GM18858 (cell line): Measurements from ENCODE around the gene ECE2.

Source experiments
- ATAC-seq: cut with Tn5 transposase; IDR thresholded peaks from one replicate; pipeline ENCODE4 v1.9.1; 2021; ENCODE audit not compliant: unreplicated experiment

ECE2 gene

DNA sequence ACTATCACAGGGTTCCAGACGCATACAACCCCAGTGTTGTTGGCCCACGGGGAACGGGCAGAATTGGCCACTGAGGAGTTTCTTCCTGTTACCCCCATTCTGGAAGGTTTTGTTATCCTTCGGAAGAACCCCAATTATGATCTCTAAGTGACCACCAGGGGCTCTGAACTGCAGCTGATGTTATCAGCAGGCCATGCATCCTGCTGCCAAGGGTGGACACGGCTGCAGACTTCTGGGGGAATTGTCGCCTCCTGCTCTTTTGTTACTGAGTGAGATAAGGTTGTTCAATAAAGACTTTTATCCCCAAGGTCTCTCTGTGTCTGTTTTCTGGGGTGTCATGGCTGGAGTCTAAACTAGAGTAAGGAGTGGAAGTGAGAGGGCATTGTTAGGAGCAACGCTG, 32.9 kb downstream of the ECE2 start:
- no peak for ATAC-seq

DNA sequence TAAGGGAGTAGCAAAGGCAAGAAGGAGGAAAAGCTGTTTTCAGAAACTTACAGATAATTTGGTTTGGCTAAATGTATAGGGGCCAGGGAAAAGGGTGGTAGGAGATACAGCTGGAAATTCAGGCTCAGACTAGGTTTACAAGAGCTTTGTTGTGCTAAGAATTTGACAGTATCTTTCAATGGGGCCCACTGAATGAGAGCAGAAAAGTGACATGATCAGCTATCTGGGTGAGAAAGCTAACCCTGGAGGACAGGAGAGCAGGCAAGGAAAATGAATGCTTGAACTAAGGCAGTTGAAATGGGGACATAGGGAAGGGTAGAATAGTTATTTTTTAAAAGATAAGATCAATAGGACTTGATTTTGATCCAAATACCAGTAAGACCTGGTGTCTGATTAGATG, 35.8 kb downstream of the ECE2 start:
- ATAC-seq: no peak

DNA sequence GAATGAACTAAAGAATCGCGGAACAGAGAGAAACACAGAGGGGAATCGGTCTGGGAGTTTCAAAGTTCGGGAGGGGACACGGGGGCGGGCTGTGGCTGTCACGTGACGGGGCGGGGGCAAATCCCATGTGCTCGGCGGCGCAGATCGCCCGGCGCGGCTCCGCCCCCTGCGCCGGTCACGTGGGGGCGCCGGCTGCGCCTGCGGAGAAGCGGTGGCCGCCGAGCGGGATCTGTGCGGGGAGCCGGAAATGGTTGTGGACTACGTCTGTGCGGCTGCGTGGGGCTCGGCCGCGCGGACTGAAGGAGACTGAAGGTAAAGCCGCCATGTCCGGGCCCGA, 38.5 kb downstream of the ECE2 start, which contains the start of gene EIF4G1:
TSS of gene EIF4G1 (plus strand) at position 244 of the 337 bp plus-strand sequence. CDS start 1,191 bp downstream, outside the sequence.
- peak; percentile 77 for ATAC-seq

DNA sequence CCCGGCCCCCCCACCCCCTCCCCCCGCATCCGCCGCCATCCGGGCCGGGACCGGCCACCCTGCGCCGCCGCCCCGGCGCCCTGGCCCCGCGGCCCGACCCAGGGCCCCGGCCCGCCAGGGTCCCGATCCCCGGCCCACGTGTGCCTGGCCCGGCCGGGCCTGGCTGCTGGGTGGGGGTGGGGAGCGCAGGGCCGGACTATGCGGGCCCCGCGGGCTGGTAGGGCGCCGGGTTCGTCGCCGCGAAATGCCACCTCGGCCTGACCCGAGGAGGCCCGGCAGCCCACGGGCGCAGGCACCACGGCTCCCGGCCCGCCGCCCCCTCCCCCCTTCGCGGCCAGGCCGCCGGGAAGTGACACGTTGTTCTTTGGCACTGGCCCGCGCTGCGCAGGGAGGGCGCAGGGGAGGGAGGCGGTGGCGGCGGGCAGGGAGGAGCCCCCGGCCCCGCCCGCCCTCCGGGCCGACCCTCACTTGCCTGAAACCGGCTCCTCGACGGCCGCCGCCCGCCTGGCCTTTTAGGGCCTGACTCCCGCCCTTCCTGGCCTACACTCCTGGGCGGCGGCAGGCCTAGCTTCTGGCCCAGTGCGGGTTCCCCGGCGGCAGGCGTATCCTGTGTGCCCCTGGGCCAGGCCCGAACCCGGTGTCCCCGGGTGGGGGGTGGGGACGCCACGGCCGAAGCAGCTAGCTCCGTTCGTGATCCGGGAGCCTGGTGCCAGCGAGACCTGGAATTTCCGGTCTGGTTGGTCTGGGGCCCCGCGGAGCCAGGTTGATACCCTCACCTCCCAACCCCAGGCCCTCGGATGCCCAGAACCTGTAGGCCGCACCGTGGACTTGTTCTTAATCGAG, 39.1 kb downstream of the ECE2 start:
- peak; percentile 28 for ATAC-seq

DNA sequence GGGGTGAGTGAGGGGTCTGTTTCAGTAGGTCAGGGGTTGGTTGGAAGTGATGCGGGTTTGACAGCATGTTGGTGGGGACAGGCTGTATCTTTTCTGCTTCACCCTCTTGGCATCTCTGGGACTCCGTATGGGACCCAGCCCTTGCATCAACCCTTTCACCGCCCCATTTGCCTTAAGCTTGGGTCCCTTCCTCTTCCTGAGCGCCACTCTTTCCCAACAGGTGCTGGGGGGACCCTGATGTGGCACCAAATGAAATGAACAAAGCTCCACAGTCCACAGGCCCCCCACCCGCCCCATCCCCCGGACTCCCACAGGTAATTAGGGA, 39.7 kb downstream of the ECE2 start:
- no peak for ATAC-seq

DNA sequence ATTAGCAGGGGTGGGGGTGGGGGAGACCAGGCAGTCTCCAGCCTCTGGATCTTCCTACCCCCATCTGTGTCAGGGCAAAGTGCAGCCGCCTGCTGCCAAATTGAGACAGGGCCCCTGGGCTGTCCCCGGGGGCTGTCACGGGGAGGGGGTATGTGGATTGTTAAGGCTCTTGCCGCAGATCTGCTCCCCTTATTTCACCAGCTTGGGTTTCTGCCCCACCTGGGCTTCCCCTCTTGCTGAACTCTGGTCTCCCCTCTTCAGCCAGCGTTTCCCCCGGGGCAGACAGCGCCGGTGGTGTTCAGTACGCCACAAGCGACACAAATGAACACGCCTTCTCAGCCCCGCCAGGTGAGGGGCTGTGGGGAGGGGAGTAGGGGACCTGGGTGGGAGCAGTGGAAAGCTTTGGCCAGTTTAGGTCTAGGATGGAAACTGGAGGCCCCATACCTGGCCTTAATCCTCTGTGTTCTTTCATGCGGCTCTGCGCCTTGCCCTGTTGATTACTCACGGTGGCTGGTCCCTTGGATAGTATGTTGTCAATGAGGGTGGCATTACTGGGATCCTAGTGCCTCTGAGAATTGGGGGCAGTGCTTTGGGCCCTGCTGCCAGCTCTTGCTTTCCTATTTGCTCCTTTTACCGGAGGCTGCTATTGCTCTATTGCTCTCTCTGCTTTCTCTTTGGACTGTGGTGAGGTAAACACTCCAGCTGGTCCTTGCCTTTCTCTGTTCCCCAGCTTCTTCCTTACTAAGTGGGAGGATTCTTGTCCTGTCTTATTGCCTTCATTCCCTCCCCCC, 40.2 kb downstream of the ECE2 start:
- no peak for ATAC-seq

DNA sequence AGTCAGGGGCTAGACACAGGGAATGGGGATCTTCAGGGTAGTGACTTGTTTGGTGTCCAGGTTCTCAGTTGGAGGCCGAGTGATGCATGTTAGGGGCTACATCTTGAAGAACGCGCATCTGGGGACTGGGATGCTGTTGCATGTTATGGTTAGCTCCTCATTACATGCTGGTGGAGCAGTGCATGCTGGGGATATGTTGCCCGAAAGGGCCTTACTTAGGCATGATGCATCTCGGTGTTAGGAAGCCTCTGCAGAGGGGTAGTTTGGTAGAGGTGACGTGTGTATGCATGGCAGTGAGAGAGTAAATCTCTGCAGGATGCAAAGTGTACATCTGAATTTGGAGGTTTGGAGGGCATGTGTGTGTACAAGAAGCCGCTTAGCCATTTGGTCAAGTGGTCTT, 41.0 kb downstream of the ECE2 start:
- no peak for ATAC-seq

DNA sequence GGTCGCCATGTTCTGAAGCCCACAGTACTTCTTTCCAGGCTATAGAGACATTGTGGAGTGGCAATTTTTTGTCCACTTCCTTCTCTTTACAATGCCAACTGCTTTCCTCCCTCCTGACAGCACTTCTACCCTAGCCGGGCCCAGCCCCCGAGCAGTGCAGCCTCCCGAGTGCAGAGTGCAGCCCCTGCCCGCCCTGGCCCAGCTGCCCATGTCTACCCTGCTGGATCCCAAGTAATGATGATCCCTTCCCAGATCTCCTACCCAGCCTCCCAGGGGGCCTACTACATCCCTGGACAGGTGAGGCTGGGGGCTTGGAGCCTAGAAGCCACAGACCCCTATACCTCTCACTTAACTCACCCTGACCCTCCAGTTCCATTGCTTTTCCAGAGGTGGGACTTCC, 41.4 kb downstream of the ECE2 start:
- no peak for ATAC-seq

DNA sequence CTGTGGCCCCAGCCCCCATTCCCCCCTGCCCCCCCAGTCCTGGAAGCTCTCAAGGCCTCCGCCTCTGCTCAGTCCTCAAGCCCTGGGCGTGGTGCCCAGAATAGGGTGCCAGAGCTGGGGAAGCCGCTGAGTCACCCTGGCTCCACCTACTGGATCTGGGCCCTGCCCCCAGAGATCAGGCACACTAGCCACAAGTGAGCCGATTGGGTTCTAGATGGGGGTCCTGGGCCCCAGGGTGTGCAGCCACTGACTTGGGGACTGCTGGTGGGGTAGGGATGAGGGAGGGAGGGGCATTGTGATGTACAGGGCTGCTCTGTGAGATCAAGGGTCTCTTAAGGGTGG, 44.3 kb downstream of the ECE2 start:
- ATAC-seq: no peak

DNA sequence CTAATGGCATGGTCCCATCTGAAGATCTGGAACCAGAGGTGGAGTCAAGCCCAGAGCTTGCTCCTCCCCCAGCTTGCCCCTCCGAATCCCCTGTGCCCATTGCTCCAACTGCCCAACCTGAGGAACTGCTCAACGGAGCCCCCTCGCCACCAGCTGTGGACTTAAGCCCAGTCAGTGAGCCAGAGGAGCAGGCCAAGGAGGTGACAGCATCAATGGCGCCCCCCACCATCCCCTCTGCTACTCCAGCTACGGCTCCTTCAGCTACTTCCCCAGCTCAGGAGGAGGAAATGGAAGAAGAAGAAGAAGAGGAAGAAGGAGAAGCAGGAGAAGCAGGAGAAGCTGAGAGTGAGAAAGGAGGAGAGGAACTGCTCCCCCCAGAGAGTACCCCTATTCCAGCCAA, 45.8 kb downstream of the ECE2 start:
- no peak for ATAC-seq

DNA sequence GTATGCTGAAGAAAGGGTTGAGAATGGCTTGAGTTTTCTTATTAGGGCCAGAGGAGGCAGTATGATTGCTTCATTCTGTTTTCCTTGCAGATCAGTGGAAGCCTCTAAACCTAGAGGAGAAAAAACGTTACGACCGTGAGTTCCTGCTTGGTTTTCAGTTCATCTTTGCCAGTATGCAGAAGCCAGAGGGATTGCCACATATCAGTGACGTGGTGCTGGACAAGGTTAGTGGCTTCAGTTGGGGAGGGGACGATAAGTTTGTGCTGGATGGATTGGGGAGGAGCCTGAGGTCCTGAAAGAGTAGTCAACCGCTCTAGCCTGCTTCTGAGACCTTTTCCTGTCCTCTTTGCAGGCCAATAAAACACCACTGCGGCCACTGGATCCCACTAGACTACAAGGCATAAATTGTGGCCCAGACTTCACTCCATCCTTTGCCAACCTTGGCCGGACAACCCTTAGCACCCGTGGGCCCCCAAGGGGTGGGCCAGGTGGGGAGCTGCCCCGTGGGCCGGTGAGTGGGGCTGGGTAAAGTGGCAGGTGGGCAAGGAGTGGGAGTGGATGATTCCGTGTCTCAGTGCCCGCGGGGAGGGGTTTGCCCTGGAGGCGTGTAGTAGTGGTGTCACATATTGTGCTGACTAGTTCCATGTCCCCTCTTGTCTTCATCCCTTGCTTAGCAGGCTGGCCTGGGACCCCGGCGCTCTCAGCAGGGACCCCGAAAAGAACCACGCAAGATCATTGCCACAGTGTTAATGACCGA, 47.1 kb downstream of the ECE2 start:
- no peak for ATAC-seq

DNA sequence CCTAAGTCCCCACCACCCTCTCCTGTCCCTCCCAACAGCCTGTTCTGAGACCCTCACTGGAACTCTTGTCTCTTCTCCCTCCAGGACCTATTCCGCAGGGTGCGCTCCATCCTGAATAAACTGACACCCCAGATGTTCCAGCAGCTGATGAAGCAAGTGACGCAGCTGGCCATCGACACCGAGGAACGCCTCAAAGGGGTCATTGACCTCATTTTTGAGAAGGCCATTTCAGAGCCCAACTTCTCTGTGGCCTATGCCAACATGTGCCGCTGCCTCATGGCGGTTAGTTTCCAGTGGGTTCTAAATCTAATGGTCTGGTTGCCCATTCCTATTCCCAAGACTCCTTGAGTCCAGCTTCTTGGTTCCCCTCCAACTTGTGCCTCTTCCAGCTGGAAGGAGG, 47.9 kb downstream of the ECE2 start:
- no peak for ATAC-seq

DNA sequence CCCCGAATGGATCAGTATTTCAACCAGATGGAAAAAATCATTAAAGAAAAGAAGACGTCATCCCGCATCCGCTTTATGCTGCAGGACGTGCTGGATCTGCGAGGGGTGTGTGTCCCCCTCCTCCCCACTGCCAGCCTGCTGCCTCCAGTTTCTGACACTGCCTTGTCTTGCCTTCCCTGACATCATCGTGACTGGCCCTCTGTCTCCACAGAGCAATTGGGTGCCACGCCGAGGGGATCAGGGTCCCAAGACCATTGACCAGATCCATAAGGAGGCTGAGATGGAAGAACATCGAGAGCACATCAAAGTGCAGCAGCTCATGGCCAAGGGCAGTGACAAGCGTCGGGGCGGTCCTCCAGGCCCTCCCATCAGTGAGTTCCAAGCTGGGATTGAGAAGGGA, 49.4 kb downstream of the ECE2 start:
- ATAC-seq: no peak

DNA sequence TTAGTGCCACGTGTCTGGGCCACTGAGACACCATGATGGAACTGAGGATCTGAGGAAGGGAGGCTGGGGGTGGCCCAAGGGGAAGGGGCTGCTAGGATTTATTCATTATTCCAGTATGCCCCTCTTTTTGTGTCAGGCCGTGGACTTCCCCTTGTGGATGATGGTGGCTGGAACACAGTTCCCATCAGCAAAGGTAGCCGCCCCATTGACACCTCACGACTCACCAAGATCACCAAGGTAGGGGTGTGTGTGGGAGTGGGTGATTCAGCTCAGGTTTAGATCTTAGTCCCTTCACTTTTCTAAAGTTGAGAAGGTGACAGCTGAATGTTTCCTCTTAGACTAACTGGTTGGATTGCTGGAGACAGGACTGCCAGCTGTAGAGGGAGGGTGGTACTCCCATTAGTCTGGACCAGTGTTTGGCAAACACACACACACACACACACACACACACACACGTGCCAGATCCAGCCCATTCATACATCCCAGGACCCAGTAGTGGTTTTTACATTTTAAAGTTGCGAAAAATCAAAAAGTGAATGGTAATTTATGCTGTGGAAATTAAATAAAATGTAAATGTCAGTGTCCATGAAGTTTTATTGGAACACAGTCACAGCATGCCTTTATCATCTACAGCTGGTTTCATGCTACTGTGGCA, 50.0 kb downstream of the ECE2 start:
- no peak for ATAC-seq

DNA sequence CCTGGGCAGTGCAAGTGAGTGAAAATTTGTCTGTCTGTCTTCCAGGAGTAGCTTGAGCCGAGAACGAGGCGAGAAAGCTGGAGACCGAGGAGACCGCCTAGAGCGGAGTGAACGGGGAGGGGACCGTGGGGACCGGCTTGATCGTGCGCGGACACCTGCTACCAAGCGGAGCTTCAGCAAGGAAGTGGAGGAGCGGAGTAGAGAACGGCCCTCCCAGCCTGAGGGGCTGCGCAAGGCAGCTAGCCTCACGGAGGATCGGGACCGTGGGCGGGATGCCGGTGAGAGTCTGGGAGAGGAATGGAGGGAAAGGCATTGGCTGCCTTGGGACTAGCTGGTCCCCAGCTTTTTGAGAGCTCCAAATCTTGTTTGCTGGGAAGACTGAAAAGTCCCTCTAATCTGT, 51.3 kb downstream of the ECE2 start:
- no peak for ATAC-seq

DNA sequence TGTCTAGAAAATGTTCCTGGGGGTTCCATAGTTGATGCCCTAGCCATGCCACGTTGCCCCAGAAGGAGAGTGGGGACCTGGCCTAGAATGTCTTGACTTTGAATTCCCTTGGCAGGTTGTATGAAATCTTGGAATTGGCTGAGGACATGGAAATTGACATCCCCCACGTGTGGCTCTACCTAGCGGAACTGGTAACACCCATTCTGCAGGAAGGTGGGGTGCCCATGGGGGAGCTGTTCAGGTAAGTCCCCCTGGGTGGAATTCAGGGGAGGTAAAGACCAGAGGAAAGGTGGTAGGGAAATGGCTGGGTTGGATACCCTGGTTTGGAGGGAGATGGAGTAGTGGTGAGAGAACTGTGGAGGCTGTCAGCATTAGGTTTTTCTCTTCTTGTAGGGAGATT, 52.7 kb downstream of the ECE2 start:
- no peak for ATAC-seq

DNA sequence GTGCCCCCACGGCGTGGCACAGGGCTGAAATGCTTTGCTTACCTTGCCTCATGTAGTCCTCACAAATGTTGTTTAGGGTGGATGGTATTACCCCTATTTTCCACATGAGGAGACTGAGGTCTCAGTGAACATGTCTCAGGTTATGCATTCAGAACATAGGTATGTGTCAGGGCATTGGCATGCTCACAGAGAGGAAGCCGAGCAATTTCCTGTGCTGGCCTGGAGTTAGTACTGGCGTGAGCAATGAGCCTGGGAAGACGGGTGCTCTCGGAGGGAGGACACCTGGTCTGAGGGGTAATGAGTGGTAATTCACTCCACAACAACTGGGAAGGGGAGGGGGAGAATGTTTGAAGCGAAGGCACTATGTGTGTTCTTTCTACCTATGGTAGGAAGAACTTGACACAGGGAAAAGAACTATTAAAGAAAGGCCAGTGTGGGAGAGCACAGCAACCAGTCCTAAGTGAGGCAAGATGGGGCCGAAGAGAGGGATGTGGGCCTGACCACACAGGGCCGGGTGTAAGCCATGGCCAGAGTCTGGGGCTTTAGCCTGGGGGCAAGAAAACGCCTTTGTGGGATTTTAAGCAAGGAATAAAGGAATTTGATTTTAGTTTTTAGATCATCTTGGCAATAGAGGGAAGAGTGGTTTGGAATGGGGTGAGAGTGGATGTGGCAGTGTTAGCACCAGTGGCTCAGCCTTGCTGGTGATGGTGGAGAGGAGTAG, 56.7 kb downstream of the ECE2 start:
- ATAC-seq: no peak

DNA sequence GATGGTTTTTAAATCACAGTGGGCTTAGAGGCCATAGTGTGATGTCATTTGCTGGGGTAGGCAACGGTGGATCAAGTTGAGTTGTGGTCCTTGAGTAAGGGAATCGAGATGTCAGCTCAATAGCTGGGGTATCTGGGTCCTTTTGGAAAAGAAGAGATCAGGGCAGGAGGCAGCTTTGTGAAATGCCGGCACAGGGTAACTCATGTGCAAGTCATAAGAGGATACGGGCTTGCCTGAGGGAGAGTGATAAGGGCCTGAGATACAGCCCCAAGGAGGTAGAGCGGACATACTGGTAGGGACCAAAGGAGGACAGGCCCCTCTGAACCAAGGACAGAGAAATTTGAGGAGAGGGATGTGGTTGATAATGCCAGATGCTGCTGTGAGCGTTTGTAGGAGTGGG, 57.4 kb downstream of the ECE2 start:
- no peak for ATAC-seq

DNA sequence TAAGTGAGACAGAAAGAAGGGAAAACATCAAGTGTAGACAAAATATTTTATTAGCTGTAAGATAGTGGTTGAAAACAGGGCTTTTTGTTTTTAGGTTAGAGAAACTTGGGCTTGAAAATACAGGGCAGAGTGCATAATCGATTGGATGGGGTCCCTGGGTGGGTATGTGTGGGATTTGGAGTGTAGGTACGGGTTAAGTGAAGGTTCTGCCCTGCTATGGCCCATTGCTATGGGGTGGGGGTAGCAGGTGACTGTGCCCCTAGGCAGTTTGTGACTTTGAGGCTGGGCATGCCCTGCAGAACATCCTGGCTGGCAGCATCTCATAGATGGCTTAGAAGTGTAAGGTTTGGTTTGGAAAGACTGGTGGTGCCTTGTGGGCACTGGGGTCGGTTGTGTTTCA, 57.9 kb downstream of the ECE2 start:
- ATAC-seq: no peak

DNA sequence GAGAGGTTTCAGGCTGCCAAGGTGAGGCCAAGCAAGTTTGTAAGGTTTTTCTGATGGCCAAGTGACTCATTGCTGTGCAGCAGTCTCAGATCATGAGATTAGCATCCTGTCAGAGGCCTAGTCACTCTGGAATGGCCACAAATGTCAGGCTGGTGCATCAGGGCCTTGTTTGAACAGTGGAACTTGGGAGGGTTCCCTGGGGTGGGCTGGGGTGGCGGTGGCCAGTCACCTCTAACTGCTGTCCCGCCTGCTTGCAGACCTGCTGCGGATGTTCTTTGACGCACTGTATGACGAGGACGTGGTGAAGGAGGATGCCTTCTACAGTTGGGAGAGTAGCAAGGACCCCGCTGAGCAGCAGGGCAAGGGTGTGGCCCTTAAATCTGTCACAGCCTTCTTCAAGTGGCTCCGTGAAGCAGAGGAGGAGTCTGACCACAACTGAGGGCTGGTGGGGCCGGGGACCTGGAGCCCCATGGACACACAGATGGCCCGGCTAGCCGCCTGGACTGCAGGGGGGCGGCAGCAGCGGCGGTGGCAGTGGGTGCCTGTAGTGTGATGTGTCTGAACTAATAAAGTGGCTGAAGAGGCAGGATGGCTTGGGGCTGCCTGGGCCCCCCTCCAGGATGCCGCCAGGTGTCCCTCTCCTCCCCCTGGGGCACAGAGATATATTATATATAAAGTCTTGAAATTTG, 58.8 kb downstream of the ECE2 start:
- no peak for ATAC-seq
